Central memory CD8-positive, alpha-beta T cell (primary cell): ENCODE measurements around the gene IL22.

Source experiments
- ATAC-seq: fragments of 150-1000 bp; cut with Tn5 transposase; replicated peaks from 2 replicates; pipeline ENCODE4 v1.10.0; 2022; ENCODE audit warnings: mild to moderate bottlenecking, moderate FRiP score, moderate number of reproducible peaks; ENCODE audit not compliant: poor library complexity, severe bottlenecking; ENCODE audit errors: extremely low read depth
- DNase-seq, 2 donors: peaks; one replicate each; pipeline ENCODE4 v3.0.0; 2021; ENCODE audit warnings: low spot score in 2 of 2
- H3K27ac Mint-ChIP-seq: one replicate; pipeline ENCODE4 v1.8.0; 2022; ENCODE audit warnings: low read depth, mild to moderate bottlenecking, moderate library complexity, mixed read lengths
- H3K27me3 Mint-ChIP-seq: one replicate; pipeline ENCODE4 v1.8.0; 2022; ENCODE audit warnings: mixed read lengths
- H3K36me3 Mint-ChIP-seq: one replicate; pipeline ENCODE4 v1.8.0; 2022; ENCODE audit warnings: mild to moderate bottlenecking, moderate library complexity, mixed read lengths; ENCODE audit not compliant: insufficient read depth
- H3K4me1 Mint-ChIP-seq: one replicate; pipeline ENCODE4 v1.8.0; 2022; ENCODE audit warnings: mixed read lengths
- H3K4me3 Mint-ChIP-seq: one replicate; pipeline ENCODE4 v1.8.0; 2022; ENCODE audit warnings: mild to moderate bottlenecking, moderate library complexity, mixed read lengths
- H3K9me3 Mint-ChIP-seq: one replicate; pipeline ENCODE4 v1.8.0; 2022; ENCODE audit warnings: mixed read lengths

IL22 gene

DNA sequence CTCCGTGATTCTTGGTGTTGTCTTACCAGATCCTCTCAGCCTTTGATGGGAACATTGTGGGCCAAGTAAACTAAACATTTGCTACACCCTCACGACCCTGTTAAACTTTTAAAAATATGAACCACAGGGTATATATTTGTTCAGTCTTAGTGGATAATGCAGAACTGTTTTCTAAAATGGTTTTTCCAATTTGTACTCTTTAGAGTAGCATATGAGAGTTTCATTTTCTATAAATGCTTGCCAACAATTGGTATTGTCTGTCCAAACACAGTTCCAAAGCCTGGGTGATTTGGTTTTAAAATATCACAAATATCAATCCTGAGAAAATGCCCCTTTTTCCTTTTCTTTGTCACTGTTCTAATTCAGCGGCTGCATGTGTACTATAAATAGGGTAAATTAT is 6.7 kb upstream of the IL22 start:
- no peak for DNase-seq
- Mint-ChIP-seq H3K4me1 (peaks cover 7% of the 10 kb centered on the region), H3K27ac (no peak overlapping the region), H3K27me3 (peaks cover 17% of the 10 kb centered on the region), H3K9me3 (no peaks in the 10 kb centered on the region), H3K36me3 (peaks cover 5% of the 10 kb centered on the region), H3K4me3 (no peak overlapping the region)
- no peak for ATAC-seq

DNA sequence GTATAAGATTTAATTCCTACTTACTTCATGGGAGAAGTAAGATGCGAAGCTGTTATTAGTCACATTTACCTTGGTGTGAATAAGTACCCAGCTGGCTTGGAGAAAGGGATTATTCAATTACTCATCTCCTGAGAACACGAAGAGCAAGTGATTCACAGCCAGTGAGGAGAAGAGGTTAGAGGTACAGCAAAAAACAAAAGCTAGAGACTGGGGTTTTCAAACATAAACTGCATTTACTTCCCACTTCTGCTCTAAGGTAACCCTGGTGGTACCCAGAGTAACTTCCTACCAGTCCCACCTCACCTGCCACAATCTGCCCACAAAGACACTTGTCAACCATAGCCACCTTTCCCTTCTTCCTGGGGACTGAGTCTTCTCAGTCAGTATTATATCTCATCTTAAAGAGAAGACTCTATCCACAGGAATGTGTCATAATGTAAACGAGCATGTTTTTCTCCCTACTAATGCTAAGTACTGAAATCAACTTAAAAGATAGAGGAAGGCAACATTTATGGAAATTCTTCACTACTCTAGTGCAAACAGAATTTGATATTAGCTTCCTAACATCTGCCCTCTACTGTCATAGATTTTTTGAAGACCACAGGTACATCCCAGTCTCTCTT is 6.0 kb upstream of the IL22 start:
- Mint-ChIP-seq H3K27ac (no peak overlapping the region), H3K4me1 (peaks cover 7% of the 10 kb centered on the region), H3K27me3 (peaks cover 22% of the 10 kb centered on the region), H3K9me3 (no peaks in the 10 kb centered on the region), H3K4me3 (no peak overlapping the region), H3K36me3 (peaks cover 5% of the 10 kb centered on the region)
- DNase-seq (no peak), ATAC-seq (peak; percentile 54)

DNA sequence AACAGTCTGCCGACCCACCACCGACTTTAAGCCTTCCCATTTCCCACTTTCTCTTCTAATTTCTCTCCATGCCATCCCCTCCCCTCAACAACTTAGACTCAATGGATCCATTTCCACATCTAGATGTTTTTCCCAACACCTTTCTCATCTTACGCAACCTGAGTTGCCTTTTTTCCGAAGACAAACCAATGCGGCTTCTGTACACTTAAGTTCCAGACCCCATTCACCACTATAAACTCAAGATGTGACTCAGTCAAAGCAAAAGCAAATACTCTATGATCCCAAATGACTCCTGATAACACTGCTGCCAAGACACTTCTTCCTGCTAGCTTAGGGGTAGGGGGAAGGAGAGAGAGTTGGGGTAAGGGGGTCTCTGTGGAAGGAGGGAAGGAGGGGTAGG is 1.3 kb downstream of the IL22 start:
- Mint-ChIP-seq H3K4me3 (no peak overlapping the region), H3K27me3 (peaks cover 29% of the 10 kb centered on the region), H3K9me3 (no peaks in the 10 kb centered on the region), H3K27ac (no peak overlapping the region), H3K36me3 (peaks cover 4% of the 10 kb centered on the region), H3K4me1 (no peaks in the 10 kb centered on the region)
- ATAC-seq, result no peak
- DNase-seq, result no peak

GRCh38 chr12:68250454-68250853 is 3.0 kb downstream of the IL22 start:
- H3K27me3 Mint-ChIP-seq, result peaks cover 29% of the 10 kb centered on the region
- ATAC-seq (no peak), DNase-seq (no peak)
- no peak overlapping the region for H3K4me3 Mint-ChIP-seq
- no peaks in the 10 kb centered on the region for H3K4me1 Mint-ChIP-seq
- peaks cover 2% of the 10 kb centered on the region for H3K36me3 Mint-ChIP-seq
- H3K27ac Mint-ChIP-seq, result no peak overlapping the region
- H3K9me3 Mint-ChIP-seq, result no peaks in the 10 kb centered on the region

DNA sequence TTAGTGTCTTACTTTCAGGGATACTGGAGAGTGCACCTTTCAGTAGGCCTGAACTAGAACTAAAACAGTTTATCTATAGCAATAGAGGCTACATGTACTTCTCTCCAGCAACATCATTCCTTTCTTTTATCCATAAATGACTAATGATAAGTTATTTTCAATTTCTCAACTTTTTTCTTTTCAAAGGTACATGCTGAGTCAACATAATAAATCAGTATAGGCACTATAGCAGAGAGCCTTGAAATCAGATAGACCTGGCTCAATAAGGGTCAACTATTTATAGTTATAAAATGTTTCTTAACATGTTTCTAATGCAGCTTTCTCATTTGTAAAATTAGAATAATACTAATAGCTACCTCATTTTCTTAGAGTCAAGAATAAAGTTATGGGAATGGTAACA is 5.6 kb downstream of the IL22 start:
- DNase-seq, result no peak
- peaks cover 15% of the 10 kb centered on the region for H3K27me3 Mint-ChIP-seq
- H3K4me3 Mint-ChIP-seq, result no peak overlapping the region
- no peaks in the 10 kb centered on the region for H3K9me3 Mint-ChIP-seq
- H3K4me1 Mint-ChIP-seq, result no peaks in the 10 kb centered on the region
- H3K36me3 Mint-ChIP-seq, result peaks cover 2% of the 10 kb centered on the region
- no peak for ATAC-seq
- H3K27ac Mint-ChIP-seq, result no peak overlapping the region

DNA sequence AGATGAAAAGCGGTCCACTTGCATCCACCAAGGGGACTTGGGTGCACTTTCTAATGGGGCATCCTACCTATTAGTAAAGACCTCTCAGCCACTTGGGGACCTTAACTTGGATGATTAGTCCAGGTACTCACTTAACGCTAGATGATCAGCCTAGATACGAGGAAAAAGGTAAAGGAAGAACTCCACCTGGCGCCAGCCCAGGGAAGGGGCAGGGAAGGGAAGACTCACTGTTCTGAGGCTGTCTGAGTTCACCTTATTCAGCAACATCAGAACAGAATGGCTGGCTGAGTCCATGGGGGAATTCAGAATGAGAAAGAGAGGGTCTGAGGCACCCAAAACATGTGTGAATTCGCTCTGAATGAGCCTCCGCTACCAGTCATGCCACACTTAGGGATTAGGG is 7.1 kb downstream of the IL22 start:
- ATAC-seq, result no peak
- no peak overlapping the region for H3K27ac Mint-ChIP-seq

DNA sequence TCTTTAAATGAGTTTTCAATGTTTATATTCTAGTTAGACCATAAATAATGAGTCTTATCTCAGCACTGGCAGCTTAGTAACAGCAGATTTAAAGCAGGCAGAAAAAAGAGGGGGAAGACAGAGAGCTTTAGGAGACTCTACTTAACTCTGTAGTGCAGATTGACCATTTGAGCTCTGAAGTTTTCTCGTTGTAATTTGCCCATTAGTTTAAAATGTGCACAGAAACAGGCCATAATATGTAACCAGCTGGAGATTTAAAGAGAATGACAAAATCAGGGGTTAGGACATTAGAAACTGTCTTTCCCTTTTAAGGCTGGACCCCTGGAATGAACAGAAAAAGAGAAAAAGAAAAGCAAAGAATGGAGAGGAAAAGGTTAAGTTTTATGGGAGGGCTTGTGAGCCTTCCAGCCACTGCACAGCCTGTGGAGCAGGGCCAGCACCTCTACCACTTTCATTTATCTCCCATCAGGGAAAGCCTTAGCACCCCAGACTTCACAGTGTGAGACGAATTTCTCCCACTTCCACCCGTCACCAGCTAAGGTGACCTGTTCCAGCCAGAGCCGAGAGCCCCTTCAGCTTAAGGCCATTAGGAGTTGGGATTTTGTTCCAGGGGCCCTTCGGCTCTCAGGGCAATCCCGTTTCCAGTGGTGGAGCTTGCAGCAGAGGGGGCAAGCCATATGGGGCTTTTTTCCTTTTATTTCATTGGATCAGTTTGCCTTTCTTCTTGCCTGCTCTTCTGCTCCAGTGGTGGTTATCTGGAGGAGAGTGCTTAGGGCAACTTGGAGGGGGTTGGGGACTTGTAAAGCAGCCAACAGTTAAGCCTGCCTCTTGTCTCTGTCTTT is 8.0 kb downstream of the IL22 start:
- ATAC-seq (no peak), DNase-seq (no peak)
- Mint-ChIP-seq H3K4me3 (no peak overlapping the region), H3K36me3 (no peaks in the 10 kb centered on the region), H3K27ac (no peak overlapping the region), H3K4me1 (peaks cover 10% of the 10 kb centered on the region), H3K9me3 (no peaks in the 10 kb centered on the region), H3K27me3 (peaks cover 3% of the 10 kb centered on the region)

More for the DNA sequence above, 7.1 kb downstream of the IL22 start:
- Mint-ChIP-seq H3K4me1 (peaks cover under 1% of the 10 kb centered on the region), H3K36me3 (no peaks in the 10 kb centered on the region), H3K9me3 (no peaks in the 10 kb centered on the region), H3K27me3 (peaks cover 9% of the 10 kb centered on the region), H3K4me3 (no peak overlapping the region)
- DNase-seq, result no peak

DNA sequence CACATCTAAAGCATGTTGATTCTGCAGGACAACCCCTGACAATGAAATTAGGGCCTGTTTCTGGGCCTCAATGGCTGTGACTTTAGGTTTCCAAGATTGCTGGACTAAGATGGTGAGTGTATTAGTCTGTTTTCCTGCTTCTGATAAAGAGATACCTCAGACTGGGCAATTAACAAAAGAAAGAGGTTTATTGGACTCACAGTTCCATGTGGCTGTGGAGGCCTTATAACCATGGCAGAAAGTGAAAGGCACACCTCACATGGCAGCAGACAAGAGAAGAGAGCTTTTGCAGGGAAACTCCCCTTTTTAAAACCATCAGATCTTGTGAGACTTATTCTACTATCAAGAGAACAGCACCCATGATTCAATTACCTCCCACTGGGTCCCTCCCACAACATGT is 10.6 kb downstream of the IL22 start:
- no peaks in the 10 kb centered on the region for H3K36me3 Mint-ChIP-seq
- H3K27me3 Mint-ChIP-seq, result no peaks in the 10 kb centered on the region
- no peaks in the 10 kb centered on the region for H3K9me3 Mint-ChIP-seq
- no peak overlapping the region for H3K4me3 Mint-ChIP-seq
- H3K4me1 Mint-ChIP-seq, result peaks cover 15% of the 10 kb centered on the region
- ATAC-seq (no peak), DNase-seq (no peak)
- no peak overlapping the region for H3K27ac Mint-ChIP-seq

GRCh38 chr12:68240975-68241374 is 12.4 kb downstream of the IL22 start:
- peak overlapping the region; percentile 81 for H3K27ac Mint-ChIP-seq
- no peaks in the 10 kb centered on the region for H3K36me3 Mint-ChIP-seq
- DNase-seq (peak in 1 of 2 donors; percentile 17), ATAC-seq (peak; percentile 97)
- peak overlapping the region; percentile 58 for H3K4me3 Mint-ChIP-seq
- H3K9me3 Mint-ChIP-seq, result no peaks in the 10 kb centered on the region
- no peaks in the 10 kb centered on the region for H3K27me3 Mint-ChIP-seq
- peaks cover 22% of the 10 kb centered on the region for H3K4me1 Mint-ChIP-seq

DNA sequence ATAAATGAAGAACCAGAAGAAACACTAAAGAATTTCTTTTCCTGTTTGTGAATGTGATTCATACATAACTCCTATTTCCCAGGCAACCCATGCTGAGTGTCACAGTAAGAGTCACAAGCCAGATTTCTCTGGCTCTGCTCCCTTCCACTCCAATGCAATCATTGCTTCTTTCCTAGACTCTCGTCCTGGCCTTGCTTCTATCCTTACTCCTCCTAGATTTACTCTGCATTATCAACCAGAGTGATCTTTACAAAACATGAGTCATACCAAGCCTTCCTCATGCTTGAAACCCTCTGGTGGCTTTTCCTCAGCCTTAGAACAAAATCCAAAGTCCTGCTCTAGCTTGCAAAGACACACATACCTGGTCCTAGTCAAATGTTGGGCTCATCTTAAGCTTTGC is 13.3 kb downstream of the IL22 start:
- ATAC-seq, result no peak
- Mint-ChIP-seq H3K36me3 (peaks cover 2% of the 10 kb centered on the region), H3K4me3 (no peak overlapping the region), H3K4me1 (peaks cover 28% of the 10 kb centered on the region), H3K9me3 (no peaks in the 10 kb centered on the region), H3K27me3 (no peaks in the 10 kb centered on the region), H3K27ac (peak overlapping the region; percentile 81)
- no peak for DNase-seq

DNA sequence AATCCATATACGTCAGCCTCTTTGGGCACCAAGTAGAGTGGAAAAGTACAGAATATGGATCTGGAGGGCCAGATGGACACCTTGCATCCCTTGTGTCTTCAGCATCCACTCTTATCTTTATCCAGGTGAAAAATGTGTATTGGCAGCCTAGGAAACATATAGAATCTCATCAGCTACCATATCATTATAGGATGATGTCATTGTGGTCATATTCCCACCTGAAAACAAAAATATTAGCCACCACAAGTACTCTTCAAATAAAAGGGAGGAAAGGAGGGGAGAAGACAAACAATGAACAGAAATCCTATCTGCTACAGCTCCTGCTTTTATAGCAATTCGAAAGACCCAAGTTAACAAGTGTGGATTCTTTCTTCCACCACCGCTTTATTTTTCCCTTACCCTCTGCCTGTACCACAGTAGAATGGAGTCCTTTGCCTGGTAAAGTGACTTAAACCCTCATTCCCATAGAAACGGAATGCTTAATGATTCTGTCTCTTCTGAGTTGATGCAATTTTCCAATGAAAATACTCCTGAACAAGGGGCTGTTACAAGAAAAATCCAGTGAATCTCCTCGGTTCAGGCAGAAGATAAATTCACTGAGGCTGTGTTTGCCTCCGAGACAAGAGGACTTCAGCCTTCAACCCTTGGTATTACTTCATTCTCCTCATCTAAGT is 14.0 kb downstream of the IL22 start:
- no peak overlapping the region for H3K4me3 Mint-ChIP-seq
- H3K9me3 Mint-ChIP-seq, result no peaks in the 10 kb centered on the region
- peaks cover 2% of the 10 kb centered on the region for H3K36me3 Mint-ChIP-seq
- H3K4me1 Mint-ChIP-seq, result peaks cover 28% of the 10 kb centered on the region
- DNase-seq (no peak), ATAC-seq (no peak)
- H3K27ac Mint-ChIP-seq, result no peak overlapping the region
- no peaks in the 10 kb centered on the region for H3K27me3 Mint-ChIP-seq

GRCh38 chr12:68237619-68238018 is 15.8 kb downstream of the IL22 start:
- no peaks in the 10 kb centered on the region for H3K27me3 Mint-ChIP-seq
- H3K4me3 Mint-ChIP-seq, result no peak overlapping the region
- DNase-seq (no peak), ATAC-seq (no peak)
- H3K9me3 Mint-ChIP-seq, result no peaks in the 10 kb centered on the region
- no peak overlapping the region for H3K27ac Mint-ChIP-seq
- peaks cover 28% of the 10 kb centered on the region for H3K4me1 Mint-ChIP-seq
- H3K36me3 Mint-ChIP-seq, result peaks cover 2% of the 10 kb centered on the region

DNA sequence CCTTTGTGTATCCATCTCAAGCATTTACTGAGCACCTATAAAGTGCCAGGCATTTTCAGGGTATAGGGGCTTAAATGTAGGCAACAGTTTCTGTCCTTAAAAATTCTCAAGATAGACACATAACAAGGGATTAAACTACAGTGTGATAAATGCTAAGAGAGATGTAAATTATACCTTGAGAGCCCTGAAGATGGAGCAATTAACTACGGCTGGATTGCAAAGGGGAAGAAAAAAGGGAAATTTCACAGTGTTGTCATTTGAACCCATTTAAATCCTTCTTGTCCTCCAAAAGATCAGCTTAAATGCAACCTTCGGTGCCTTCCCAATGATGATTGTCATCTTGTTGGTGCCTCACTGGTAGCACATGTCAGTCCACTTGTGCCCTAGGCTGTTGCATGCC is 16.3 kb downstream of the IL22 start:
- H3K27me3 Mint-ChIP-seq, result no peaks in the 10 kb centered on the region
- no peaks in the 10 kb centered on the region for H3K9me3 Mint-ChIP-seq
- H3K27ac Mint-ChIP-seq, result peak overlapping the region; percentile 78
- peaks cover 28% of the 10 kb centered on the region for H3K4me1 Mint-ChIP-seq
- H3K4me3 Mint-ChIP-seq, result peak overlapping the region; percentile 83
- no peak for DNase-seq
- no peak for ATAC-seq
- peaks cover 2% of the 10 kb centered on the region for H3K36me3 Mint-ChIP-seq
